Islet precursor cell (in vitro differentiated cells): ENCODE data around the gene AGXT2.
"Not testable (repeated sequence)": the region's sequence is repeated elsewhere in the genome, so short reads cannot be mapped to it uniquely, and the experiment has no call there.

Experiments
- DNase-seq: peaks from one replicate; pipeline ENCODE4 v3.0.0-alpha.2; 2018

AGXT2 gene

DNA sequence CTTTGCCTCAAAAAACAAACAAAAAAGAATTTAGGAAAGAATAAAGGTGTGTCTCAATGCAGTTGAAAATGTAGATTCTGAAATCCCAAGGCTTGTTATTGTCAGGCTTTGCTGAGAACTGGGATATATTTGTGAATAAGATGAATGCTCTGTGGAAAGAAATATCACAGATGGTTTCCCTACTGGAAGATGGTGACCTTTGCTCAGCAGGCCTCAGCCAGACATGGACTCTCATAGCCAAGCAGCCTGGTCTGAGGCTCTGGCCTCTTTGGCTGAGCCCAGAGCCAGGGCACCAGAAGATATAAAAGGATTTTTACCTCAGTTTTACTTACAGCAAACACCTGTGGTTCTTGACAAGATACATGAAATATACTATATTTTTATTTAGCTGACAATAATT lies 37.1 kb downstream of the AGXT2 start:
- DNase-seq = no peak

DNA sequence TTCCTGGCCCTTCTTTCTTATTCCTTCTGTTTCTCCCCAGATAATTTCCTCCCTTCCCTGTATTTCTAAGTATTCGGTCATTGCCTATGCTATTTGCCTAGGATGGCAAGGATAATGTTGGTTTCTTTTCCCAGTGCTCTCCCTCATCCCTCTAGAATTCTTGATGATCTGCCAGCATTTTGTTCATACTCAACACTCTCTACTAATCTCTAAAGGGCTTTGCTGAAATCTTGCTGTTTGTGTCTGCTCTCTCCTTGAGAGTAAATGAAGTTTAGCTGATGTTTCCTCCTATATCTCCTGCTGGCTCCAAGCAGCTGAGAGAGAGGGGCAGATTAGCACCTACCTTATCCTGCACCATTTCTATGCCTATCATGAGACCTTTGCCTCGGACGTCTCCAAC lies 38.1 kb downstream of the AGXT2 start:
- DNase-seq = no peak

DNA sequence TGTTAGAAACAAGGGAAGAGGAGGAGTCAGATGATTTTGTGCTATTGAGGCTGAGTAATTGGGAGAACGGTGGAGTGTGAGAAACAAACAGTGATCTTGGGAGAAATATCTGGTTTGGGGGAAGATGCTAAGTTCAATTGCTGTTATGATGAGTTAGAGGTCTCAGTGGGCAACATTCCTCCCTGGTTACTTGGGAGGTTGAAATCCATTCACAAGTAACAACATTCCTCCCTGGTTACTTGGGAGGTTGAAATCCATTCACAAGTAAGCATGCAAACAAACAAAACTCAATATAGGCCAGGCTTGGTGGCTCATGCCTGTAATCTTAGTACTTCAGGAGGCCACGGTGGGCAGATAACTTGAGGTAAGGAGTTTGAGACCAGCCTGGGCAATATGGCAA lies 38.7 kb downstream of the AGXT2 start:
- DNase-seq = no peak

DNA sequence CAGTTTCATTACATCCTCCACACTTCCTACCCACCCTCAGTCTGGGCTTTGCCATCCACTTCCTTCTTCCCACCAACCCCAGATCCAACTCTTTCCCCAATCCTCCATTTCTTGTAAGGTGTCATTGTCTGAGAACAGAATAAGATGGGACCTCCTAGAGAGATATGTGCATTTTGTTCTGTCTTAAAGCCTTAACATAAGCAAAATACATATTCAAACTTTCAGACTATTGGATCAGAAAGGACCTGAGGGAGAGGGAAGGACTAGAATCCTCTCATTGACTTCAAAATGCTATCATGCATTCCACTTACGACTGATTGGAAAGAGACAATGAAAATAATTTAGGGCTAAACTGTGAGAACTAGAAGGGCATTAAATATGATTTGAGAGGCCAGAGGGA lies 43.0 kb downstream of the AGXT2 start:
- no peak for DNase-seq

DNA sequence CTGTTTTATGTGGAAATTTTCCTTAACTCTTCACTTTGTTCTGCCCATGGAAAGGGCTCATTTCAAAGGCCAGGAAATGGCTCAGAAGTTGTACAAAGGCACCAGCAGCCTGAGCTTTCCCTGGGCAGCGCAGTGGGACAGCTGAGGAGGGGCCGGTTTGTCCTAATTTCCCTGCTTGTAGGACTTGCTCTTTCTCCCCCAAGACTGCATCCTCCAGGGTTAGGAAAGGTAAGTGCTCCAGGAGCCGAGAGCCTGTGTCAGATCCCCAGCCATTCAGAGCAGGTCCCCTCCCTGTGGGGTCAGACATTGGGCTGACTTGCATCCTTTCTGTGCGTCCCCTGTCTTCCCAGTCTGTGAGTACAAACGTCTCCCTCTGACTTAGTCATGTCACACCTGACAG lies 43.5 kb downstream of the AGXT2 start:
- DNase-seq = no peak

DNA sequence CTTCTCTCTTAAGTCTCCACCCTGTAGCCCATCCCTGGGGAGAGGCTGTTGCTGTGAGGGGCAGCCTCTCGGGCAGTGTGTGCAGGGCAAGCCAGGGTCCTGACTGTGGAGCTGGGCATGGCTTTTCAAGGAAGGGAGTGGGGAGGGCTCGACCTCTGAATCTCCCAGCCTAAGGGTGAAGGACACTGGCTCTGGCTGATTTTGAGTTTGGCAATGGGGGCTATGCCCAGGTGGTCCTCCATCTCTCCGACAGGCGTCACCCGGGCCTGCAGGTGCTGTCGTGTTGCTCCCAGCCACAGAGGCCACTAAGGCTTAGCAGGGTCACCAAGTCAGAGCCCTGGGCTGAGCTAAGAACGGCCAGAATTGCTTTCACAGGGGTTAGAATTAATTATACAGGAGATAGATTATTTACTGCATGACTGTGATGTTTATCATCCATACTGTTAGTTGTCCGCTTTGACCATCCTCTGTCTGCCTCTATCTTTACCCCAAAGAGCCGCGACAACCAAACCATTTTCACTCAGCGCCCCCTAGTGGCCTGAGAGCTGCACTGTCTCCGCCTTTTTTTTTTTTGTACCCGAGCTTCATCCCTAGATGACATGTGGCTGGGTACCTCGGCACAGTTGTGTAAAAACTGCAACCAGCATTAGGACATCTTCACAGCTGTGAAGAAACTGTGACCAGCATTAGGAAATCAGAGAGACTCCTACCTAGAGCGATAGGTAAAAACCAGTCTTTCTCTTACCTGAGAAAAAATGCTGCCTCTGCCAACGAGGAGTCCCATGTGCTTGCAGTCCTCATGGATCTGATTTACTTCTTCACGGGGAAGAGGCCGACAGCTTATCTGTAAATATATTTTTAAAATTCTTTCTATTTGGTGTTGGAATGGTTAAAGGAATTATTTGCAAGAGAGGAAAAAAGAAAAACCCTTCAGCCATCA lies 44.5 kb downstream of the AGXT2 start:
- peak; percentile 75 for DNase-seq

DNA sequence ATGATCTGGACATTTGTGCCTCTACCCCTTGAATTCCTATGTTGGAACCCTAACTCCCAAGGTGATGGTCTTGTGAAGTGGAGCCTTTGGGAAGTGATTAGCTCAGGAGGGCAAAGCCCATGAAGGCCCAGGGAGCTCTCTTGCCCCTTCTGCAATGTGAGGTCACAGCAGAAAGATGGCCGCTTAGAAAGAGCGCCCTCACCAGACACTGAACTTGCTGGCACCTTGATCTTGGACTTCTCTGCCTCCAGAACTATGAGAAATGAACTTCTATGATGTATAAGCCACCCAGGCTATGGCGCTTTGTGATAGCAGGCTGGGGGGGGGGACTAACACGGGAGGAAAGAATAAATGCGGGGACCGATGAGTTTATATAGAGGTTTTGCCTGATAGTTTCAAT lies 45.3 kb downstream of the AGXT2 start:
- DNase-seq = no peak

DNA sequence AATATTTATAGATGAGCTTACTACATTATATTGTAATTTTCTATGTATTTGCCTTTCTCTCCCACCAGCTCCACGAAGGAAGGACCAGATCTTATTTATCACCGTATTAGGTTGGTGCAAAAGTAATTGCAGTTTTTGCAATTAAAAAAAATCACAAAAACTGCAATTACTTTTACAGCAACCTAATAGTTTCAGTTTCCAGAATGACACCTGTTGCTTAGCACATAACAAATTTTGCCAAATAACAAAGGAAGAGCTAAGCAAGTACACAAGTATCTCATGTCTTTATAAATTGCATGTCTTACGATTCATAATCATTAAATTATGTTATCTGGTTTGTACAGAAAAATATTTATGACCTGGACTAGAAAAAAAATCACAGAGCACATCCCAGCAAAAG lies 45.9 kb downstream of the AGXT2 start:
- DNase-seq = no peak

DNA sequence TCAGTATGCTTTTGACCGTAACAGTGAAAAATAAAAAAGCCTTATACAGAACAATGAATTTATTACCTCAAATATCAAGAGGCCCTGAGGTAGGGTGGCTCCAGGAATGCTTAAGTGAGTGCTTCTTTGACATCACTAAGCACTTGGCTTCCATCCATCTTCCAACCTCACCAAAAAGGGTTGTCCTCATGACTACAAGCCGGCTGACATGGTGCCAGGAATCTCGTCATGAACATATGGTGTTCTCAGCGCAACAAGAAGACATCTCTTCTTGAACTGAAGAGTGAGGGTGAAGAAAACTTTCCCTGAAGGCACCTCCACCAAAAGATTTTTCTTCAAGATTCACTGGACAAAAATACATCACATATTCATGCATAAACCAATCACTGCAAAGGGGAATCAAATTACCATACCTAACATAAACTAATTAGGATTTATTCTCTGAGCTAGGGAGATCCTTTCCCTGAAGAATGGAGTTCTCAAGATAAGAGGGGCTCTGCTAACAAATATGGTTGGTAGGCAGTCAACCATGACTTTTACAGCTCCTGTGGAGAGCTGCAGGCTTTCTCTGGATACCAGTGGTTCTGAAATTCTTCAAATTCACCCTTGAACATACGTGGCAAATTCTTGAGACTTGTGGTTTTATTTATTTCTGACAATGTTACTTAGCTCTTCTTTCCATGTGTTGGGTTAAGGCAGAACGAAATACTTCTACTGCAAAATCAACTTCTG lies 49.5 kb downstream of the AGXT2 start:
- no peak for DNase-seq

DNA sequence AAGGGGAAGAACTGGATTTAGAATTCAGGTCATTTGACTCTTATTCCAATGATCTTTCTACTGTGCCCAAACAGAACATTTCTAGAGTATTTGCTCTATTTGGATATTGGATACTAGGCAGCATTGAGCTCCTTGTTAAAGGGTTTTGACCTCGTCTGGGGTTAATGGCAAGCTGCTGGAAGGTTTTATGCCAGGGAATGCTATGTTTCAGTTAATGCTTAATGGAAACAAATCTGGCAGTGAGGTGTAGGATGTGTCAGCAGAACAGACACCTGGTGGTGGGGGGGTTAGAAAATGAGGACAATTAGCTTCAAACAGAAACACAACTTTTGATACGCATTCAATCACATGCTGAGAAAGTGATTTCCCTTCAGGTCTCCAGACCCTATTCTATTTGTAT lies 51.5 kb downstream of the AGXT2 start:
- no peak for DNase-seq

DNA sequence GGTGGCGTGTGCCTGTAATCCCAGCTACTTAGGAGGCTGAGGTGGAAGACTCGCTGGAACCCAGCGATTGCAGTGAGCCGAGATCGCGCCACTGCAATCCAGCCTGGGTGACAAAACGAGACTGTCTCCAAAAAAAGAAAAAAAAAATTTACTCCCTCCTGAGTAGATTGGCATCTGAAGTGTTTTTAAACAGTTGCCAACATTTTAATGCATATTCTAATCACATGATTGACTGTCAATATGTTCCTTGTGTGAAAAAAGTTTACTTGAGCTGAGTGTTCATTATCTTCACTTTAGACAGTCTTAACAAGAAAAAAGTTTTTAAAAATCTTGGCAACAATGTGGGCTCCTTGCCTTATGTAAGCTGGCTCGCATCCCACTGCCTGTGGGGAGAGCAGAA lies 53.8 kb downstream of the AGXT2 start:
- DNase-seq = no peak

DNA sequence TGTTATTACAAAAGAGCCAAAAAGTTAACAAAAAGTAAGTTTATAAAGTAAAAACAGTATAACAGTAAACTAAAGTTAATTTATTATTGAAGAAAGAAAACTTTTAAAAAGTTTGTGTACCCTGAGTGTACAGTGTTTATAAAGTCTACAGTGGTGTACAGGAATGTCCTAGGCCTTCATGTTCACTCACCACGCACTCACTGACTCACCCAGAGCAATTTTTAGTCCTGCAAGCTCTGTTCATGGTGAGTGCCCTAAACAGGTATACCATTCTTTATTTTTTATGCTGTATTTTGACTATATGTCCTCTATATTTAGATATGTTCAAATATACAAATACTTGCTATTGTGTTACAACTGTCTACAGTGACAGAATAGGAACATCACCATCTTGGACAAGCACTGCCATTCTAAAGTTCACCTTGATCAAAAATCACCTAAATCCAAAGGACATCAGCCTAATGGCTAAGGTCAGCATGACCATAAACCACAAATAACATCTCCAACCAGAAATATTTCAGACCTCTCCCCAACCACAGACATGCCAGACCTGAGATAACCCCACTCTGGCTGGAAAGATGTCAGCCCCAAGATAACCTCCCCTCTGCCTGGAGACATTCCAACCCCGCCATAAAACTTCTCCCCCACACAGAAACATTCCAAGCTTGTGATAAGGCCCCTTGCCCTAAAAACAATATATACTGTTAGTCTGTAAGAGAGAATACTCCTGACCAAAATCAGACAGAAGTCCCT lies 56.1 kb downstream of the AGXT2 start:
- peak; percentile 86 for DNase-seq

DNA sequence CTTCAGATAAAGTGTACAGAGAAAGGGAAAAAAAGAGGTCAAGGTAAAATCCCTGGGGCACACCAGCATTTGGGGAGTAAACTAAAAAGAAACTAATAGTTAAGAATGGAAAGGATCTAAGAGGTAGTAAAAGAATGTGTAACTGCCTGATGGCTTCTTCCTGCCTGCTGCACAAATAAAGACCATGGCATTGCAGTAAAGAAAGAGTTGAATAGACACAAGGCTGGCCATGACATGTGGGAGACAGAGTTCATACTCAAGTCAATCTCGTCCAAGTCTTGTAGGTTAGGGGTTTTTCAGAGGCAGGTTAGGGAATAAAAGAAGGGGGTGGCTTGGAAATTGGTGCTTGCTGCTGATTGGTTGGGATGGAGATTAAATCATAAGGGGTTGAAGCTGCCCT lies 60.8 kb downstream of the AGXT2 start:
- DNase-seq = no peak

DNA sequence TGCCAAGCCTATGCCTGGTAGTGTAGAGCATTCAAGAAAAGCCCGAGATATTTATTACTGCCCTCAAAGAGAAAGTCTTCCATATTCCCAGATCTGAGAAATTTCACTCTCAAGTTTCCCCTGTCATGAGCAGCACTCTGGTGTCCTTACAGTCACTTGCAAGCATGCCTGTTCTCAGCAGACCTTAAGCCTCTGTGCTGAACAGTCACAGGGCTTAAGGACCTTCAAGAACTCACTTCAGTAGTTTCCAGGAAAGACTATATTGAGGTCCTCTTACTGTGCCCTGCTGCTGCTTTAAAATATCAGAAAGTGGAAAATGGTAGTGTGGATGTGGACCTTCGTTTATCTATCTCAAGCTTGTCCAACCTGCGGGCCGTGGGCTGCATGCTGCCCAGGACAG lies 64.9 kb downstream of the AGXT2 start:
- DNase-seq = no peak

DNA sequence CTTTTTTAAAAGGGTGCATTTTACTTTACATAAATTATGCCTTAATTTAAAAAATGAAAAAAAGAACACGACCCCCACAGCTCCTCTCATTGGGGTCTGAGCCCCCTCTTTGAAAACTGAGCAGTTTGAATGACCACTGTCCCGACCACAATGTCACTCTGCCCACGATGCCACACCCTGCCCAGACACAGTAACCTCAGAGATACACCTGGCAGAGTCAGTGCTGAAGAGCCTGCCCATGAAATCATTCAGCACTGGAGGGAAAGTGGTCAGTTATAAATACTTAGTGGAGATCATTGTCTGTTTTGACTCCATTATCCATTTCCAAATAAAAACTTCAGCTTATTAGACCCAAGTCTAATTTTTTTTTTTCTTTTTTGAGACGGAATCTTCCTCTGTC lies 69.1 kb downstream of the AGXT2 start:
- no peak for DNase-seq

DNA sequence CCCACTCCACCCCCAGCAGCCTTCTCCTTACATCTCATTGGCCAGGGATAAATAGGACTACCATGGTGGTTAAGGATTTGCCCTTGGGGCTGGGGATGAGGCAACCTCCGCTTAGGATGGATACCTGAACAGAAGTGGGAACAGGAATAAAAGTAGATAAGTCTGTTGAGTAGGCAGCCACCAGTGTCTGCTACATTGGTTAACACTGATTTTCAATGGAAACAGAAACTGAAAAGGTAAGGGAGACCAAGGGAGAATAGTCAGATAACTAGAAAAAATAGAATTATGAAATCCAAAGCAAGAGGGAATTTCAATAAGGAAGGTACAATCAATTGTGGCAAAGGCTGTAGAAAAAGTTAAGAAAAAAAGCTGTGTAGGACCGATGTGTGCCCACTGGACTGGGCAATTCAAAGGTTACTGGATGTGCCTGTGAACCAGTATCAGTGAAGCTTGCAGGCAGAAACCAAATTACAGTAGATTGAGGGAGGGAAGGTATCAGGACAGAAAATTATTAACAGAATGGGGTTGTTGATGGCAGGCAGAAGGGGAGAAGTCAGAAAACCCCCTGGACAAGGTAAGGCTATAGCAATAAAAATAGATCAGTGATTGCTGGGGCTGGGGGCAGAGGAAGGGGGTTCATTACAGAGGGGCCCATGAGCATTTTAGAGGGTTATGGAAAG lies 69.7 kb downstream of the AGXT2 start:
- no peak for DNase-seq

DNA sequence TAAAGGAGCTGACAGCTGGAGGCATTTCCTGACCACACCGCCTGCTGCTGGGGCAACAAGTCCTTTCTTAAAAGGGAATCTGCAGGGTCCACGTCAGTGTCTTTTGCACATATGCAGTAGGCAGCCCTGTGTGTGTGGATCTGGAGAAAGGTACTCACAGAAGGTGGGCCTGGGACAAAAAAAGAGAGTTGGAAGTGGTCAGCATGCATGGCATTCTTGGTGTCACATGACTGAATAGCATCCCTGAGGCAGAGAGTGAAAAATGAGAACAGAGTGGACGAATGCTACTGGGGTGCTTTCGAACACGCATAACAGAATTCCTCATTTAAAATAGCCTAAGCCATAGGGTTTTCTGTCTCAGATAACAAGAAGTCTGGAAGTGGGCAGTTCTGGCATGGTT lies 71.4 kb downstream of the AGXT2 start:
- peak; percentile 66 for DNase-seq

DNA sequence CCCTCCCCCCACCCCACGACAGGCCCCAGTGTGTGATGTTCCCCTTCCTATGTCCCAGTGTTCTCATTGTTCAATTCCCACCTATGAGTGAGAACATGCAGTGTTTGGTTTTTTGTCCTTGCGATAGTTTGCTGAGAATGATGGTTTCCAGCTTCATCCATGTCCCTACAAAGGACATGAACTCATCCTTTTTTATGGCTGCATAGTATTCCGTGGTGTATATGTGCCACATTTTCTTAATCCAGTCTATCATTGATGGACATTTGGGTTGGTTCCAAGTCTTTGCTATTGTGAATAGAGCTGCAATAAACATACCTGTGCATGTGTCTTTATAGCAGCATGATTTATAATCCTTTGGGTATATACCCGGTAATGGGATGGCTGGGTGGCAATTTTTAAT lies 76.1 kb downstream of the AGXT2 start:
- DNase-seq = not testable (repeated sequence)

DNA sequence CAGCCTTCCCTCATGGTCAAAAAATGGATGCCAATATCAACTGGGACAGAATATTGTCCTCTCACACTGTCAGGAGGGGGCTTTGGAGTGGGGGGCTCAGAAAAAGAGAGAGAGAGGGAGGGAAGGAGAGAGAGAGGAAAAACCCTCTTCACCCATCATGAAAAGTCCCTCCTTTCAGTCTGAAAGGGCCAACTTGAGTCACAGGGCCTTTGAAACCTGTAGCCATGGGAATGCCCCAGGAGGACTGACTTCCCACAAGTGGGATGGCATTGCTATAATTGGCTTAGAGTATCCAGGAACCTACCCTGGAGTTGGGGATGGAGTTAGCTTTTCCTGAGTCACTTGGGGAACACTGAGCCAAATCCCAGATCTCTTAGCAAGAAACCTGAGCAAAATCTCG lies 77.2 kb downstream of the AGXT2 start:
- DNase-seq = no peak

DNA sequence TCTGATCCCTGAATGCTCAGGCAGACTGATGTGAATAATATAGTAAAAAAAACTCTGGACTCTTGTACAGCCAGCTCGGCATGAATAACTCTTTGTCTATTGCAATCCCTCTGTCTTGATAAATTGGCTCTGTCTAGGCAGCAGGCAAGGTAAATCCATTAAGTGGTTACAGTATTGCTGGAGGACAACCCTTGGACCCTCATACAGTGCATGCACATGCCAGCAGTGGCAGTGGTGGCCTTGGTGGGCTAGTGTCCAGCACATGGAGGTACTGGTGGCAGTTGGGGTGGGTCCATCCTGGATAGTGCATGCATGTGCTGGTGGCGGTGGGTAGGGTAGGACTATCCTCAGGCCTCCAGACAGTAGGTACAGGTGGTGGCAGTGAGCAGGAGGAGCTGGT lies 79.5 kb downstream of the AGXT2 start:
- DNase-seq = no peak

DNA sequence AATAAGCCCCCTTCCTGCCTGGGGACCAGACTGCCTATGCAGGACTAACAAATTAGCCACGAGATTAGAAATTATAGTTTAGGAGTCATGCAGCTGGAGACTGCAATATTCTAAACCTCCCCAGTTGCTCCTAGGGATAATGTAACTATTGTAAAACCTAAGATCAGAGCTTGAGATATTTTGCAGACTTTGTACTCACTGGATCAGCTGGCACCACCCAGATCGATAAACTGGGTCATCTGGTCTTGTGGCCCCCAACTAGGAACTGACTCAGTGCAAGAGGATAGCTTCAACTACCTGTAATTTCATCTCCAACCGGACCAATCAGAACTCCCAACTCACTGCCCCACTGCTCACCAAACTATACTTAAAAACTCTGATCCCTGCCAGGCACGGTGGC lies 80.2 kb downstream of the AGXT2 start:
- no peak for DNase-seq

DNA sequence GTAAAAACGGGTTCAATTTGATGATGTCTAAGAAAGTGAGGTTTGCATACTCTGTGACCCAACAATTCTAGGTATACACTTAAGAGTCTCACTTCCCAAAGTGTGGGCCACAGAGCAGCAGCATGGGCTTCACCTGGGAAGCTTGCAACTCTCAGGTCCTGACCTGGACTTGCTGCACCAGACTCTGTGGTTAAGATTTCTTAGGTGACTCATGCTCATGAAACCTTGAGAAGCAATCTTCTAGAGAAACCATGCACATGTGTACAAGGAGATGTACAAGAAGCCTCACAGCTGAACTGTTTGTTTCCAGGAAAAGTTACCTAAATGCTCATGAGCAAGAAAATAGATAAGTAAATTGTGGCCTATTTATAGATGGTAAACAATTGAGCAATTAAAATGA lies 88.4 kb downstream of the AGXT2 start:
- peak; percentile 69 for DNase-seq
